ENCODE data around the gene GP1BA. TPM values are rescaled to one million over a fixed set of nuclear protein-coding genes. Genes with fewer than 3 reads are reported as not detected.
A peak's percentile ranks its signal among the peaks of the same experiment; 100 is the strongest.

GP1BA gene
- total RNA-seq, 1 experiment from 2014 or later, result not detected

DNA sequence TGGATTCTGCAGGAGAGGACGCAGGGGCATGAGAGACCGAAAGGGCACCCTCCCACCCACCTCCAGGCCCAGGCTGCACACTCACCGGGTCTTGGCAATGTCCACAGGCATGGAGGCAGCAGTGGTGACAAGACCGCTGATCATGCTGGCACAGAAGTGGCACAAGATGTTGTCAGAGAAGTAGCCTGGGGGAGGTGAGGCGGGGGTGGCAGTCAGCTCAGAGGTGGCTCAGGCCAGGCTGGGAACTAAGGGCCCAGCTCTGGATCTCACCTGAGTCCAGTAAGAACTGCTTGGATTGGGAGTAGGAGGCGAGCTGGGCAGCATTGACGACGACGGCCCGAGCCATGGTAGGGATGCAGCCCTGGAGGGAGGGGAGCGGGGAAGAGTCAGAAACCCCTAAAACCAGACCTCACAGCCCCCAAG lies 6.0 kb downstream of the GP1BA start:
- ATAC-seq, result no peak
- ChIA-PET POLR2A (no interaction called here), CTCF (interaction anchor here (1.0 kb wide), 1 partner anchor 19 kb away, joined by 3 read pairs; no protein-coding TSS in a partner anchor)
- no peak for DNase-seq (ENCODE audit: low spot score)
- peak overlapping the region; percentile 68; the same call in 1 of the 2 replicates for H3K27ac Mint-ChIP-seq
- H3K27me3 Mint-ChIP-seq (ENCODE audit: low read depth), result no peaks in the 10 kb centered on the region
- peaks cover 34% of the 10 kb centered on the region for H3K36me3 Mint-ChIP-seq
- no peaks in the 10 kb centered on the region for H3K9me3 Mint-ChIP-seq
- peaks cover 29% of the 10 kb centered on the region for H3K4me1 Mint-ChIP-seq
- H3K4me3 Mint-ChIP-seq, result peak overlapping the region; percentile 96
- TF ChIP-seq NFATC4 (CRISPR knock-in tag; IDR thresholded peaks at IDR 0.05) (no peak), IRF2 (CRISPR knock-in tag; IDR thresholded peaks at IDR 0.05; ENCODE audit: borderline replicate concordance, low read depth) (no peak), MXD4 (CRISPR knock-in tag; IDR thresholded peaks at IDR 0.05; ENCODE audit: borderline replicate concordance) (no peak), ZNF396 (CRISPR knock-in tag; IDR thresholded peaks at IDR 0.05; ENCODE audit: borderline replicate concordance) (no peak), SMAD4 (CRISPR knock-in tag; IDR thresholded peaks at IDR 0.05) (no peak), TEAD1 (CRISPR knock-in tag; IDR thresholded peaks at IDR 0.05) (no peak), FOXP1 (CRISPR knock-in tag; IDR thresholded peaks at IDR 0.05; ENCODE audit: borderline replicate concordance) (no peak), EMX1 (CRISPR knock-in tag; IDR thresholded peaks at IDR 0.05) (no peak), HMGA2 (CRISPR knock-in tag; IDR thresholded peaks at IDR 0.05) (no peak), JUN (CRISPR knock-in tag; IDR thresholded peaks at IDR 0.05) (no peak), ZNF532 (CRISPR knock-in tag; IDR thresholded peaks at IDR 0.05; ENCODE audit: borderline replicate concordance) (no peak), FOXJ3 (CRISPR knock-in tag; IDR thresholded peaks at IDR 0.05; ENCODE audit: borderline replicate concordance) (no peak), PREB (CRISPR knock-in tag; IDR thresholded peaks at IDR 0.05; ENCODE audit: borderline replicate concordance) (no peak), ZNF425 (CRISPR knock-in tag; conservative IDR thresholded peaks at IDR 0.05) (no peak)
- TF ChIP-seq, protein P1, sequence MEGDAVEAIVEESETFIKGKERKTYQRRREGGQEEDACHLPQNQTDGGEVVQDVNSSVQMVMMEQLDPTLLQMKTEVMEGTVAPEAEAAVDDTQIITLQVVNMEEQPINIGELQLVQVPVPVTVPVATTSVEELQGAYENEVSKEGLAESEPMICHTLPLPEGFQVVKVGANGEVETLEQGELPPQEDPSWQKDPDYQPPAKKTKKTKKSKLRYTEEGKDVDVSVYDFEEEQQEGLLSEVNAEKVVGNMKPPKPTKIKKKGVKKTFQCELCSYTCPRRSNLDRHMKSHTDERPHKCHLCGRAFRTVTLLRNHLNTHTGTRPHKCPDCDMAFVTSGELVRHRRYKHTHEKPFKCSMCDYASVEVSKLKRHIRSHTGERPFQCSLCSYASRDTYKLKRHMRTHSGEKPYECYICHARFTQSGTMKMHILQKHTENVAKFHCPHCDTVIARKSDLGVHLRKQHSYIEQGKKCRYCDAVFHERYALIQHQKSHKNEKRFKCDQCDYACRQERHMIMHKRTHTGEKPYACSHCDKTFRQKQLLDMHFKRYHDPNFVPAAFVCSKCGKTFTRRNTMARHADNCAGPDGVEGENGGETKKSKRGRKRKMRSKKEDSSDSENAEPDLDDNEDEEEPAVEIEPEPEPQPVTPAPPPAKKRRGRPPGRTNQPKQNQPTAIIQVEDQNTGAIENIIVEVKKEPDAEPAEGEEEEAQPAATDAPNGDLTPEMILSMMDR (IDR thresholded peaks at IDR 0.05), result no peak
- TF ChIP-seq, protein P2, sequence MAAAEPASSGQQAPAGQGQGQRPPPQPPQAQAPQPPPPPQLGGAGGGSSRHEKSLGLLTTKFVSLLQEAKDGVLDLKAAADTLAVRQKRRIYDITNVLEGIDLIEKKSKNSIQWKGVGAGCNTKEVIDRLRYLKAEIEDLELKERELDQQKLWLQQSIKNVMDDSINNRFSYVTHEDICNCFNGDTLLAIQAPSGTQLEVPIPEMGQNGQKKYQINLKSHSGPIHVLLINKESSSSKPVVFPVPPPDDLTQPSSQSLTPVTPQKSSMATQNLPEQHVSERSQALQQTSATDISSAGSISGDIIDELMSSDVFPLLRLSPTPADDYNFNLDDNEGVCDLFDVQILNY (CRISPR knock-in tag; IDR thresholded peaks at IDR 0.05), result no peak
- TF ChIP-seq, protein P3, sequence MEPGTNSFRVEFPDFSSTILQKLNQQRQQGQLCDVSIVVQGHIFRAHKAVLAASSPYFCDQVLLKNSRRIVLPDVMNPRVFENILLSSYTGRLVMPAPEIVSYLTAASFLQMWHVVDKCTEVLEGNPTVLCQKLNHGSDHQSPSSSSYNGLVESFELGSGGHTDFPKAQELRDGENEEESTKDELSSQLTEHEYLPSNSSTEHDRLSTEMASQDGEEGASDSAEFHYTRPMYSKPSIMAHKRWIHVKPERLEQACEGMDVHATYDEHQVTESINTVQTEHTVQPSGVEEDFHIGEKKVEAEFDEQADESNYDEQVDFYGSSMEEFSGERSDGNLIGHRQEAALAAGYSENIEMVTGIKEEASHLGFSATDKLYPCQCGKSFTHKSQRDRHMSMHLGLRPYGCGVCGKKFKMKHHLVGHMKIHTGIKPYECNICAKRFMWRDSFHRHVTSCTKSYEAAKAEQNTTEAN (CRISPR knock-in tag; IDR thresholded peaks at IDR 0.05), result no peak
- TF ChIP-seq, protein P4, sequence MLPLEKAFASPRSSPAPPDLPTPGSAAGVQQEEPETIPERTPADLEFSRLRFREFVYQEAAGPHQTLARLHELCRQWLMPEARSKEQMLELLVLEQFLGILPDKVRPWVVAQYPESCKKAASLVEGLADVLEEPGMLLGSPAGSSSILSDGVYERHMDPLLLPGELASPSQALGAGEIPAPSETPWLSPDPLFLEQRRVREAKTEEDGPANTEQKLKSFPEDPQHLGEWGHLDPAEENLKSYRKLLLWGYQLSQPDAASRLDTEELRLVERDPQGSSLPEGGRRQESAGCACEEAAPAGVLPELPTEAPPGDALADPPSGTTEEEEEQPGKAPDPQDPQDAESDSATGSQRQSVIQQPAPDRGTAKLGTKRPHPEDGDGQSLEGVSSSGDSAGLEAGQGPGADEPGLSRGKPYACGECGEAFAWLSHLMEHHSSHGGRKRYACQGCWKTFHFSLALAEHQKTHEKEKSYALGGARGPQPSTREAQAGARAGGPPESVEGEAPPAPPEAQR (CRISPR knock-in tag; IDR thresholded peaks at IDR 0.05), result no peak
